Measurements from ENCODE around the gene ELAPOR1. TPM values are rescaled to one million over a fixed set of nuclear protein-coding genes. Genes with fewer than 3 reads are reported as not detected.

Gene ELAPOR1, protein sequence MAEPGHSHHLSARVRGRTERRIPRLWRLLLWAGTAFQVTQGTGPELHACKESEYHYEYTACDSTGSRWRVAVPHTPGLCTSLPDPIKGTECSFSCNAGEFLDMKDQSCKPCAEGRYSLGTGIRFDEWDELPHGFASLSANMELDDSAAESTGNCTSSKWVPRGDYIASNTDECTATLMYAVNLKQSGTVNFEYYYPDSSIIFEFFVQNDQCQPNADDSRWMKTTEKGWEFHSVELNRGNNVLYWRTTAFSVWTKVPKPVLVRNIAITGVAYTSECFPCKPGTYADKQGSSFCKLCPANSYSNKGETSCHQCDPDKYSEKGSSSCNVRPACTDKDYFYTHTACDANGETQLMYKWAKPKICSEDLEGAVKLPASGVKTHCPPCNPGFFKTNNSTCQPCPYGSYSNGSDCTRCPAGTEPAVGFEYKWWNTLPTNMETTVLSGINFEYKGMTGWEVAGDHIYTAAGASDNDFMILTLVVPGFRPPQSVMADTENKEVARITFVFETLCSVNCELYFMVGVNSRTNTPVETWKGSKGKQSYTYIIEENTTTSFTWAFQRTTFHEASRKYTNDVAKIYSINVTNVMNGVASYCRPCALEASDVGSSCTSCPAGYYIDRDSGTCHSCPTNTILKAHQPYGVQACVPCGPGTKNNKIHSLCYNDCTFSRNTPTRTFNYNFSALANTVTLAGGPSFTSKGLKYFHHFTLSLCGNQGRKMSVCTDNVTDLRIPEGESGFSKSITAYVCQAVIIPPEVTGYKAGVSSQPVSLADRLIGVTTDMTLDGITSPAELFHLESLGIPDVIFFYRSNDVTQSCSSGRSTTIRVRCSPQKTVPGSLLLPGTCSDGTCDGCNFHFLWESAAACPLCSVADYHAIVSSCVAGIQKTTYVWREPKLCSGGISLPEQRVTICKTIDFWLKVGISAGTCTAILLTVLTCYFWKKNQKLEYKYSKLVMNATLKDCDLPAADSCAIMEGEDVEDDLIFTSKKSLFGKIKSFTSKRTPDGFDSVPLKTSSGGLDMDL
- total RNA-seq = 0.21 and 0.80 TPM in 2 replicates
- 1.7 TPM for polyA plus RNA-seq (2012)

DNA sequence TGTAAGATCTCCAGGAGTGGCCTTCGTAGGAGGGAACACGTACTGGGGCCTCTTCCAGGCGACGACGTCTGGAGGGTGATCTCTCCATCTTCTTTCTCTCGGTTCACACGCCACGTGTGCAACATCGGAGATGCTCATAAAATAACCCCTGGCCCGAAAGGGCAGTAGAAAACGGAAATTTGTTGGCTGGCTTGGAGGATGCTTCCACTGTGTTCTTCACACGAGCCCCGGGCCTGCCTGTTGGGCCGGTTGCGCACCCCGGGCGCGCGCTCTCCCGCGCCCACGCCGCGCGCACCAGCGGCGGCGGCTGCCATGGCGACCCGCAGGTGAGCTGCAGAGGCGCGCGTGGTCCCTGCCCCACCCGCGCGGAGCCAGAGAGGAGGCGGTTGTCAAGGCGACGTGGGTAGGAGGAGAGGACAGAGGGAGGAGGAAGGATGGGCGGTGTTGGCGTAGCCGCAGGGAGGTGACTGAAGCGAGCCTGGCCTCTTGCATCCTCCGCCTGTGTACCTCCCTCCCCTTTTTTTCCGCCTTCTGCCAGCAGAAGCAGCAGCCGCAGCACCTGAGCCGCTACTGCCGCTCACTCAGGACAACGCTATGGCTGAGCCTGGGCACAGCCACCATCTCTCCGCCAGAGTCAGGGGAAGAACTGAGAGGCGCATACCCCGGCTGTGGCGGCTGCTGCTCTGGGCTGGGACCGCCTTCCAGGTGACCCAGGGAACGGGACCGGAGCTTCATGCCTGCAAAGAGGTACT lies at the start of gene ELAPOR1:
ELAPOR1 (plus strand) TSS at position 526 of the 752 bp plus-strand sequence; CDS start at position 595, 69 bp downstream.
- no peak for DNase-seq (ENCODE audit: low read depth)

DNA sequence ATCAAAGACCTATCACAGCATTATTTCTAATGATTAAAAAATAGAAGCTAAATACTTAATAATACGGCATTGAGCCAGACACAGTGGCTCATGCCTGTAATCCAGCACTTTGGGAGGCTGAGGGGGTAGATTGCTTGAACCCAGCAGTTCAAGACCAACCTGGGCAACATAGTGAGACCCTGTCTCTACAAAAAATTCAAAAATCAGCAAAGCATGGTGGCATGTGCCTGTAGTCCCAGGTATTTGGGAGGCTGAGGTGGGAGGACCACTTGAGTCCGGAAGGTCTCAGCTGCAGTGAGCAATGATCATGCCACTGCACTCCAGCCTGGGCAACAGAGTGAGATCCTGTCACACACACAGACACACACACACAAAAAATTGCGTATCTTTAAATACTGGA lies 48.8 kb upstream of the ELAPOR1 start:
- DNase-seq (ENCODE audit: low read depth) = no peak

DNA sequence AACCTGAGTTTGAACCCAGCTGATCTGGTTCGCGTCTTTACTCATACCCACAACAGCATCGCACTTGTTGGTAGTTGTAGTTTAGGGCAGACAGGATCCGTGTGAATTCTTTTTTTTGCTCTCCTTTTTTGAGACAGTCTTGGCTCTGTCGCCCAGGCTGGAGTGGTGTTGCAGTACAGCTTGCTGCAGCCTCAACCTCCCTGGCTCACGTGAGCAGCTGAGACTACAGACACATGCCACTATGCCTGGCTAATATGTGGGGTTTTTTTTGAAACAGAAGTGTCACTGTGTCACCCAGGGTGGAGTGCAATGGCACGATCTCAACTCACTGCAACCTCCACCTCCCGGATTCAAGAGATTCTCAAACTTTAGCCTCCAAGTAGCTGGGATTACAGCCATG lies 46.0 kb upstream of the ELAPOR1 start:
- no peak for DNase-seq (ENCODE audit: low read depth)

- no peak for DNase-seq (ENCODE audit: low read depth)
Measured at GRCh38 chr1:109069294-109069693, 44.6 kb upstream of the ELAPOR1 start.

GRCh38 chr1:109075531-109076490 lies 38.1 kb upstream of the ELAPOR1 start, which contains the start of gene TAF13:
Gene TAF13, minus strand, starts transcription at chr1:109076003. Its CDS starts 56 bp downstream, at chr1:109075947.
- DNase-seq (ENCODE audit: low read depth) = peak; percentile 96

DNA sequence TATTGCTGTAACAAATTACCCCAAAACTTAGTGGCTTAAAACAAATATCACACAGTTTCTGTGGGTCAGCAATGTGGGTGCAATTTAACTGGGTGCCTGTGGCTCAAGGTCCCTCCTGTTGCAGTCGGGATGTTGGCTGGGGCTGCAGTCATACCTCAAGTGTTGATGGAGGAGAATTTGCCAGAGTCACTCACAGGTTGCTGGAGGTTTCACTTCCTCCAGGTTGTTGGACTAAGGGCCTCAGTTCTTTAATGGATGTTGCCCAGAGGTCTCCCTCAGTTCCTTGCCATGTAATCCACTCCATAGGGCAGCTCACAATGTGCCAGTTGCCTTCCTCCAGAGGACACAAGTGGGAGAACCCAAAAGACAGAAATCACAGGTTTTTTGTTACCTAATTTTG lies 35.6 kb upstream of the ELAPOR1 start:
- DNase-seq (ENCODE audit: low read depth) = no peak

DNA sequence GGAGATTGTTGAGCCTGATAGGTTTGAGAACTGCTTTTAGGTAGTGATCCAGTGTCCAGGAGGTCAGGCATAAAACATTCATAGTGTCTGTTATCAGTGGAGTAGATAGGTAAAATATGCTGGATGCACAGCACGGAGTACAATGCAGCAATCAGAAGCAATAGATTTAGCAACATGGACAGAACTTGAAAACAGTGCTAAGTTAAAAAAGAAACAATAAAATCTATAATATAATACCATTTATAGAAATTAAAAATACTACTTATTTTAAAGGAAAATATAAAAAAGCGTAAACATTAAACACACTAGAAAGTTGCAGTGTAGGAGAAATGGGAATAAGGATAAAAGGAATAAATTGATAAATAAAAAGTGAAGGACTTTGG lies 34.7 kb upstream of the ELAPOR1 start:
- DNase-seq (ENCODE audit: low read depth) = no peak

- DNase-seq (ENCODE audit: low read depth) = no peak
Measured at GRCh38 chr1:109080441-109081082, 33.4 kb upstream of the ELAPOR1 start.

DNA sequence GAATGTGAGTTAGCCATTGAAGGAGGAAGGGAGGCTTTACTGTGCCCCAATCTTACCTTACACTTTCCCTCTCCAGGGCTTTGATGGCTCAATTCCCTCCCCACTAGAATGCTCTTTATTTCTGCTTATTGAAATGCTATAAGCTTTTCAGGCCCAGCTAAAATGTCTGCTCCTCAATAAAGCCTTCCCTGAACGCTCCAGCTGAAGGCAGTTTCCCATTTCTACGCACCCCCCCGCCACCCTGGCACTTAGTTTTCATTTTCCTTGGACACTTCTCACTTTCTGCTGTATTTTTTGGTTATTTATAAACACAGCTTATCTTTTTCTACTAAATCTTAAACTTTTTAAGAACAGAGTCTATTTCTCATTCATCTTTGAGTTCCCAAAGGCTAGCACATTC lies 30.4 kb upstream of the ELAPOR1 start:
- no peak for DNase-seq (ENCODE audit: low read depth)

- peak; percentile 57 for DNase-seq (ENCODE audit: low read depth)
Measured at GRCh38 chr1:109083923-109084322, 30.0 kb upstream of the ELAPOR1 start.

DNA sequence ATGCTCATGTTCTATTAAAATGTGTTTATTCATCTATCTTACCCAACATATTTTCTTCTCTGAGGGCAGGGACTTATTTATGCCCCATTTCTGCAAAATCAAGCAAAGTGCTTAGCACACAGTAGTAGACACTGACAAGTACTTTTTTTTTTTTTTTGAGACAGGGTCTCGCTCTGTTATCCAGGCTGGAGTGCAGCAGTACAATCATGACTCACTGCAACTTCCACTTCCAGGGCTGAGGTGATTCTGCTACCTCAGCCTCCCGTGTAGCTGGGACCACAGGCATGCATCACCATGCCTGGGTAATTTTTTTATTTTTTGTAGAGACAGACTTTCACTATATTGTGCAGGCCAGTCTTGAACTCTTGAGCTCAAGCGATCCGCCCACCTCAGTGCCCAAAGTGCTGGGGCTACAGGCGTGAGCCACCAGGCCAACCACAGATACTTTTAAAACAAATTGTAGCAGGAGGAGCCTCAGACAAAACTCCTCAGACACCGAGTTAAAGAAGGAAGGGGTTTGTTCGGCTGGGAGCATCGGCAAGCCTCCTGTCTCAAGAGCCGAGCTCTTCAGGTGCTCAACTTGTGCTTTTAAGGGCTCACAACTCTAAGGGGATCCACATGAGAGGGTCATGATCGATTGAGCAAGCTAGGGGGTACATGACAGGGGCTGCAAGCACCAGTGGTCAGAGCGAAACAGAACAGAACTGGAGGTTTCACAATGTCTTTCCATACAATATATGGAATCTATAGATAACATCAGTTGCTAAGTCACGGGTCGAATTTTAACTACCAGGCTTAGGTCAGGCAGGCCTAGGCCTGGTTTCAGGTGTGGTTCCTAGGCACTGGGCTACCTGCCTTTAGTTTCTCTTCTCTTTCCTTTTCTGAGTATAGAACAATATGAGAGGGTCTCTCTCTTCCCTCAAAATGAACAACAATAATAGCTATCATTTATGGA lies 29.1 kb upstream of the ELAPOR1 start:
- DNase-seq (ENCODE audit: low read depth) = no peak

- peak; percentile 79 for DNase-seq (ENCODE audit: low read depth)
Measured at GRCh38 chr1:109089242-109090015, 24.5 kb upstream of the ELAPOR1 start.

- DNase-seq (ENCODE audit: low read depth) = peak; percentile 94
Measured at GRCh38 chr1:109090196-109091077, 23.5 kb upstream of the ELAPOR1 start, which contains the start of gene TMEM167B. Gene TMEM167B, plus strand, starts transcription at chr1:109090764. Its CDS starts 109 bp downstream, at chr1:109090873.

DNA sequence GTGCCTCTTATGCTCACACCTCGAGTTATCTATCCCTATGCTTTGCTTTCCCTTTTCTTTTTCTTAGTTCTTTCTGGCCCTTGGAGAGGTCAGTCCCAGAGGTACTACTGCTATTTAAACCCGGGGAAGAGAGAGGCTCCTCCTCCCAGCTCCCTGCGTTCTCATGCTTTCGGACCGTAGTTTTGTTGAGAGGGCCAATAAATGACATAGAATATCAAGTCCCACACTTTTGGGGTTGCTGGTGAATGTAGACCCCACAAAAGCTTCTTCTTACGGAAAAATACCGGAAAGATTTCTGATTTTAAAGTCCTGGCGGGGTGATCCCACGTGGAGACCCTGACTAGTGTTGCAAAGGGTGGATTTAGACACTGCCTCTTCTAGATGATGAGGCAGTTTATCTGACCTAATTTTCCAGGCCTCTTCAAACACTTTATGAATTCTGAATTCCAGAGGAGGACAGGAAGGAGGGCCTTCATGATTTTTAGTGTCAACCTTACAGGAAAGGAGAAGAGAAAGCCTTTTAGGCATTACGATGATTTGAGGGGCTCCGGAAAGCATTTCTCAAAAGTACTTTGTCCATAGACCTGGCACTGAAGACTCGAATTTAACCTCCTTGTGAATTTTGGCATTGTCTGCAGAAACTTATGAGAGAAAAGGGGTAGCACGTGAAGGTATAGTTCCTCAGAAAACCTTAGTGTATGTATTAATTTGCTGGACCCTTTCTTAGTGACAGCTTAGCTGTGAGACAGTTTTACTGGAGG lies 22.7 kb upstream of the ELAPOR1 start:
- DNase-seq (ENCODE audit: low read depth) = peak; percentile 64

- DNase-seq (ENCODE audit: low read depth) = no peak
Measured at GRCh38 chr1:109091839-109092193, 22.1 kb upstream of the ELAPOR1 start.
